ENCODE data around the gene FAR2.
"Not testable (repeated sequence)": the region's sequence is repeated elsewhere in the genome, so short reads cannot be mapped to it uniquely, and the experiment has no call there.

The FAR2 gene

GRCh38 chr12:29286081-29286790 lies 137.2 kb downstream of the FAR2 start:
- DNase-seq, result no peak

GRCh38 chr12:29287622-29288021 lies 138.5 kb downstream of the FAR2 start:
- no peak for DNase-seq

GRCh38 chr12:29288031-29288430 lies 139.0 kb downstream of the FAR2 start:
- DNase-seq, result no peak

GRCh38 chr12:29290475-29290874 lies 141.4 kb downstream of the FAR2 start:
- DNase-seq, result not testable (repeated sequence)

- no peak for DNase-seq
Measured at GRCh38 chr12:29291226-29291625, 142.1 kb downstream of the FAR2 start.

- DNase-seq, result no peak
Measured at GRCh38 chr12:29299633-29300032, 150.6 kb downstream of the FAR2 start.

- no peak for DNase-seq
Measured at GRCh38 chr12:29301114-29301513, 152.0 kb downstream of the FAR2 start.

GRCh38 chr12:29304388-29304787 lies 155.3 kb downstream of the FAR2 start:
- DNase-seq, result no peak

GRCh38 chr12:29306266-29306665 lies 157.2 kb downstream of the FAR2 start:
- DNase-seq, result no peak

- no peak for DNase-seq
Measured at GRCh38 chr12:29306682-29307081, 157.6 kb downstream of the FAR2 start.

- no peak for DNase-seq
Measured at GRCh38 chr12:29309320-29309902, 160.3 kb downstream of the FAR2 start.

- DNase-seq, result no peak
Measured at GRCh38 chr12:29310899-29311298, 161.8 kb downstream of the FAR2 start.

- DNase-seq, result no peak
Measured at GRCh38 chr12:29314416-29314815, 165.3 kb downstream of the FAR2 start.

- no peak for DNase-seq
Measured at GRCh38 chr12:29316752-29317151, 167.7 kb downstream of the FAR2 start.

- peak; percentile 10 for DNase-seq
Measured at GRCh38 chr12:29317556-29318363, 168.7 kb downstream of the FAR2 start.

- DNase-seq, result no peak
Measured at GRCh38 chr12:29320295-29321085, 171.4 kb downstream of the FAR2 start.

GRCh38 chr12:29322157-29322556 lies 173.1 kb downstream of the FAR2 start:
- DNase-seq, result no peak

- DNase-seq, result no peak
Measured at GRCh38 chr12:29329411-29329810, 180.3 kb downstream of the FAR2 start.

- DNase-seq, result no peak
Measured at GRCh38 chr12:29333178-29333577, 184.1 kb downstream of the FAR2 start.

- no peak for DNase-seq
Measured at GRCh38 chr12:29334937-29335336, 185.9 kb downstream of the FAR2 start.

GRCh38 chr12:29337325-29337724 lies 188.2 kb downstream of the FAR2 start:
- no peak for DNase-seq

GRCh38 chr12:29343022-29343799 lies 194.1 kb downstream of the FAR2 start:
- no peak for DNase-seq

Measured in DMS153 (cell line).